ENCODE measurements around the gene TANK. TPM values are rescaled to one million over a fixed set of nuclear protein-coding genes. Genes with fewer than 3 reads are reported as not detected.

The TANK gene
- total and polyA plus RNA-seq, 4 donors, result 35.2 to 144 (median 61.0) TPM

DNA sequence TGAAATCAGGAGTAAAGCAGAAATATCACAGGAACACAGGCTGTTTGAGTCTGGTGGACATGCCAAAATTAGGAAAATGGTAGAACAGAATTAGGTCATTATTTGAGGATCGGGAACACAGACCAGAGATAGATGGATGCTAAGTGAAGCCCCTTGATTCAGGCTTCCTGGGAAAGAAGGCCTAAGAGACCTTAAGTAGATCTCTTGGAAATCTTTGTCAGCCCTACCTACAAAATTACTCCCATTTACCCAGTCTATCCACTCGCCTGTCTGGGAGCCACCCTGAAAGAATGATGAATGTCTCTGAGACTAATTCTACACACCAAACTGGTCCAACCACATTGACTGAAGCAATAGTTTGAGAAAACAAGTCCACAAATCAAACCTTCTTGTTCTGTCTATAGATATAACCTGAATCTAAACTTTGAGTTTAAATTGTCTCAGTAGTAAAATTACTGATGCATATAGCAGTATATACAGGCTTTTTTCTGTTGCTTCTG, 36.6 kb upstream of the TANK start:
- Histone ChIP-seq H3K9ac (ENCODE audit: insufficient read depth in 1 of 2, low read length in 2 of 2) (no peak overlapping the region), H3K36me3 (ENCODE audit: control insufficient read depth in 4 of 4, insufficient read depth in 4 of 4, low read length in 4 of 4) (no peaks in the 10 kb centered on the region), H3K27ac (ENCODE audit: low read depth in 1 of 2, low read length in 1 of 2) (peak overlapping the region; percentile 64 to 79), H3K27me3 (ENCODE audit: control insufficient read depth in 3 of 3, insufficient read depth in 3 of 3, low read length in 2 of 3) (no peaks in the 10 kb centered on the region), H3K4me1 (ENCODE audit: control insufficient read depth in 5 of 5, insufficient read depth in 5 of 5, low read length in 5 of 5) (peaks cover 0 to 7% (median 0%) of the 10 kb centered on the region in 5 donors), H3K4me3 (no peak overlapping the region), H3K9me3 (ENCODE audit: control insufficient read depth in 4 of 4, insufficient read depth in 3 of 4, low read length in 3 of 4) (no peaks in the 10 kb centered on the region)
- ATAC-seq (ENCODE audit: insufficient read depth, low FRiP score), result peak; percentile 14
- TF ChIP-seq, protein P1, sequence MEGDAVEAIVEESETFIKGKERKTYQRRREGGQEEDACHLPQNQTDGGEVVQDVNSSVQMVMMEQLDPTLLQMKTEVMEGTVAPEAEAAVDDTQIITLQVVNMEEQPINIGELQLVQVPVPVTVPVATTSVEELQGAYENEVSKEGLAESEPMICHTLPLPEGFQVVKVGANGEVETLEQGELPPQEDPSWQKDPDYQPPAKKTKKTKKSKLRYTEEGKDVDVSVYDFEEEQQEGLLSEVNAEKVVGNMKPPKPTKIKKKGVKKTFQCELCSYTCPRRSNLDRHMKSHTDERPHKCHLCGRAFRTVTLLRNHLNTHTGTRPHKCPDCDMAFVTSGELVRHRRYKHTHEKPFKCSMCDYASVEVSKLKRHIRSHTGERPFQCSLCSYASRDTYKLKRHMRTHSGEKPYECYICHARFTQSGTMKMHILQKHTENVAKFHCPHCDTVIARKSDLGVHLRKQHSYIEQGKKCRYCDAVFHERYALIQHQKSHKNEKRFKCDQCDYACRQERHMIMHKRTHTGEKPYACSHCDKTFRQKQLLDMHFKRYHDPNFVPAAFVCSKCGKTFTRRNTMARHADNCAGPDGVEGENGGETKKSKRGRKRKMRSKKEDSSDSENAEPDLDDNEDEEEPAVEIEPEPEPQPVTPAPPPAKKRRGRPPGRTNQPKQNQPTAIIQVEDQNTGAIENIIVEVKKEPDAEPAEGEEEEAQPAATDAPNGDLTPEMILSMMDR (IDR thresholded peaks at IDR 0.05; ENCODE audit: control extremely low read depth, extremely low read depth), result no peak
- 73 to 91% methylated on average over 2 of the region's 2 CpGs for WGBS, 2 donors
- DNase-seq, result no peak

DNA sequence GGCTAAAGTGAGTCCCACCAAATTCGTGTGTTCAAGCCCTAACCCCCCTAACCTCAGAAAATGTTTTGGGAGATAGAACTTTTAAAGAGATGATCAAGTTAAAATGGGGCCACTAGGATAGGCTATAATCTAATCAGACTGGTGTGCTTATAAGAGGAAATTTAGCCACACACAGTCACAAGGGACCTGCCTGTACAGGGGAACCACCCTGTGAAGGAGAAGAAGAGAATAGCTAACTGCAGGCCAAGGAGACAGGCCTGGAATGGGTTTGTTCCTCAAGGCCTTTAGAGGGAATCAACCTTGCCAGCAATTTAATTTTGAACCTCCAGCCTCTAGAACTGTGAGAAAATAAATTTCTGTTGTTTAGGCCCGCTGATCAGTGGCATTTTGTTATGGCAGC, 36.0 kb upstream of the TANK start:
- DNase-seq (no peak), ATAC-seq (ENCODE audit: insufficient read depth, low FRiP score) (no peak)
- Histone ChIP-seq H3K27ac (ENCODE audit: low read depth in 1 of 2, low read length in 1 of 2) (no peak overlapping the region), H3K9ac (ENCODE audit: insufficient read depth in 1 of 2, low read length in 2 of 2) (no peak overlapping the region), H3K27me3 (ENCODE audit: control insufficient read depth in 3 of 3, insufficient read depth in 3 of 3, low read length in 2 of 3) (no peaks in the 10 kb centered on the region), H3K36me3 (ENCODE audit: control insufficient read depth in 4 of 4, insufficient read depth in 4 of 4, low read length in 4 of 4) (no peaks in the 10 kb centered on the region), H3K4me1 (ENCODE audit: control insufficient read depth in 5 of 5, insufficient read depth in 5 of 5, low read length in 5 of 5) (peaks cover 0 to 7% (median 0%) of the 10 kb centered on the region in 5 donors), H3K9me3 (ENCODE audit: control insufficient read depth in 4 of 4, insufficient read depth in 3 of 4, low read length in 3 of 4) (no peaks in the 10 kb centered on the region), H3K4me3 (no peak overlapping the region)
- 93% methylated on average over 2 of the region's 2 CpGs for WGBS, 2 donors
- TF ChIP-seq, protein P1 (IDR thresholded peaks at IDR 0.05; ENCODE audit: control extremely low read depth, extremely low read depth), result no peak

DNA sequence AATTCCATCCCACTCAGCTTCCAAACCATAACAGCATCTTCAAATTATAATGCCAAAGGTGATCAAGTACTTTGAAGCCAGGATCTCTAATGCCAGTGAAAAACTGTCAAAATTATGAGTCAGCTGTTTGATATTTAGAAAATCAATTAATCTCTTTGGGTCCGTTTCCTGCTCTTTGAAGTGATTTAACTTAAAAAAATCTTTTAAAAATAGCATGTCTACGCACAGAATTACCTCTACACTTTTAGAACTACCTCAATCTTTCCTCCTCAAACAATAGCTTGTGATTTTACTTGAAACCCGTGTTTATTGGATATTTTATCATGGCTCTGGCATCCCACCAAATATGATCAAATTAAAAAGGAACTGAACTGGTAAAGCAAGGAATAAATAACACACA, 31.3 kb upstream of the TANK start:
- TF ChIP-seq, protein P1 (IDR thresholded peaks at IDR 0.05; ENCODE audit: control extremely low read depth, extremely low read depth), result no peak
- Histone ChIP-seq H3K36me3 (ENCODE audit: control insufficient read depth in 4 of 4, insufficient read depth in 4 of 4, low read length in 4 of 4) (no peaks in the 10 kb centered on the region), H3K4me1 (ENCODE audit: control insufficient read depth in 5 of 5, insufficient read depth in 5 of 5, low read length in 5 of 5) (no peaks in the 10 kb centered on the region), H3K27me3 (ENCODE audit: control insufficient read depth in 3 of 3, insufficient read depth in 3 of 3, low read length in 2 of 3) (no peaks in the 10 kb centered on the region), H3K27ac (ENCODE audit: low read depth in 1 of 2, low read length in 1 of 2) (no peak overlapping the region), H3K9ac (ENCODE audit: insufficient read depth in 1 of 2, low read length in 2 of 2) (no peak overlapping the region), H3K4me3 (no peak overlapping the region), H3K9me3 (ENCODE audit: control insufficient read depth in 4 of 4, insufficient read depth in 3 of 4, low read length in 3 of 4) (no peaks in the 10 kb centered on the region)
- DNase-seq (no peak), ATAC-seq (ENCODE audit: insufficient read depth, low FRiP score) (no peak)
- WGBS, 2 donors, result 69 to 81% methylated on average over 3 of the region's 3 CpGs

- DNase-seq (no peak), ATAC-seq (ENCODE audit: insufficient read depth, low FRiP score) (no peak)
- no peaks in the 10 kb centered on the region for H3K36me3 ChIP-seq (ENCODE audit: control insufficient read depth in 4 of 4, insufficient read depth in 4 of 4, low read length in 4 of 4)
- no peaks in the 10 kb centered on the region for H3K27me3 ChIP-seq (ENCODE audit: control insufficient read depth in 3 of 3, insufficient read depth in 3 of 3, low read length in 2 of 3)
- H3K4me1 ChIP-seq (ENCODE audit: control insufficient read depth in 5 of 5, insufficient read depth in 5 of 5, low read length in 5 of 5), result peaks cover 0 to 12% (median 4%) of the 10 kb centered on the region in 5 donors
- H3K27ac ChIP-seq (ENCODE audit: low read depth in 1 of 2, low read length in 1 of 2), result no peak overlapping the region
- TF ChIP-seq, protein P1 (IDR thresholded peaks at IDR 0.05; ENCODE audit: control extremely low read depth, extremely low read depth), result no peak
- H3K4me3 ChIP-seq, result no peak overlapping the region
- 94 to 95% methylated on average over 8 of the region's 8 CpGs for WGBS, 2 donors
- no peaks in the 10 kb centered on the region for H3K9me3 ChIP-seq (ENCODE audit: control insufficient read depth in 4 of 4, insufficient read depth in 3 of 4, low read length in 3 of 4)
- H3K9ac ChIP-seq (ENCODE audit: insufficient read depth in 1 of 2, low read length in 2 of 2), result no peak overlapping the region
These were observed 29.9 kb upstream of the TANK start for GRCh38 chr2:161130354-161130753.
